Activated naive CD8-positive, alpha-beta T cell treated with anti-CD3 and anti-CD28 coated beads, Interleukin-2, amount 50 U/mL, for 16 hours (primary cell): ENCODE measurements around the gene GDF7.
"Not testable (repeated sequence)": the region's sequence is repeated elsewhere in the genome, so short reads cannot be mapped to it uniquely, and the experiment has no call there.

ENCODE experiments used
- DNase-seq: peaks from one replicate; pipeline ENCODE4 v3.0.0-alpha.2; 2020; ENCODE audit warnings: low read depth, low spot score

GDF7 gene

GRCh38 chr2:20698916-20699613 is 32.1 kb downstream of the GDF7 start:
- DNase-seq, result no peak

DNA sequence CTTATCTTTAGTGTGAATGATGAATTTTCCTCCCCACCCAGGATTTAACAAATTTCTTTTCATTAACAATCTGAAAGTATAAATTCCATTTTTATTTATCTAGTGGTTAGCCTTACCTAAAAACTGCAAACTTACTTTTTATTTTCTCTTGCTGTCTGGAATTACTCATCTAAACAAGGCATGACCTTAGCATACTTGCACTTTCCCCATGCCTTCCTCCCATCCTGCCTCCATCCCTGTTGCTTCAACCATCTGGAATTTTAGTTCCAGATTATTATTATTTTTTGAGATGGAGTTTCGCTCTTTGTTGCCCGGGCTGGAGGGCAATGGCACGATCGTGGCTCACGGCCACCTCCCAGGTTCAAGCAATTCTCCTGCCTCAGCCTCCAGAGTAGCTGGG is 35.6 kb downstream of the GDF7 start:
- DNase-seq, result no peak

DNA sequence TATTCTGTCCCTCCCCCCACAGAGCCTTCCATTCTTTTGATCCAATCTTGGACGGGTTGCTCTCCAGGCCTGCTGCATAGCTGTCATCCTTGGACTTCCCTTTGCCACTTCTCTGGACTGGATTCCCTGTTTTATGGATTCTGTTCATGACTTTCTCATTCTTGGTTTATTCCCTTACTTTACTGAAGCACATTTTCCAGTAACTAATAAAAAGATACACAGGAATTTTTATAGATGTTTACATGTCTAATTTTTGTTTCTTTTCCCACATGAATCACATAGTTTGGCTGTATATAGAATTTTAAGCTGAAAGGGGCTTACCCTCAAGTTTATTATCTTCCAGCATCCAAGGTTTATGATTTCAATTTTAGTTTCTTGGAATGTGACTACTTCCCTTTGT is 37.9 kb downstream of the GDF7 start:
- DNase-seq, result no peak

- DNase-seq, result no peak
These were observed 39.3 kb downstream of the GDF7 start for GRCh38 chr2:20706217-20706616.

DNA sequence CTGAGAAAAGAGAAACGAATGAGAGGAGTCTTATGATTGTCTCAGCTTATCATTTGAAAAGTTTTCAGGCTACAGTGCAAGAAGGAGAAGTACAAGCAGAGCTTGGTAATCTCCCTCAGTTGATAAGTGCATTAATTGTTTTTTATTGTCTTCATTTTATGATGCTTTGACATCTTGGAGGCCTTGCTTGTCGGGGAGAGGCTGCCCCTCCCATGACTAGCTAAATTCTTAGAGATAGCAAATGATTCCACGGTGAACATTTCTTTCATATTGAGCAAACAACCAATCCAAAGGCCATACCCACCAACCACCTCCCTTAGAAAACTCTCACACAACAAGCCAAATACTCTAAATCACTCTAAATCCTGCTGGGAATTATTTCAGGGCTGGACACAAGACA is 39.8 kb downstream of the GDF7 start:
- no peak for DNase-seq

DNA sequence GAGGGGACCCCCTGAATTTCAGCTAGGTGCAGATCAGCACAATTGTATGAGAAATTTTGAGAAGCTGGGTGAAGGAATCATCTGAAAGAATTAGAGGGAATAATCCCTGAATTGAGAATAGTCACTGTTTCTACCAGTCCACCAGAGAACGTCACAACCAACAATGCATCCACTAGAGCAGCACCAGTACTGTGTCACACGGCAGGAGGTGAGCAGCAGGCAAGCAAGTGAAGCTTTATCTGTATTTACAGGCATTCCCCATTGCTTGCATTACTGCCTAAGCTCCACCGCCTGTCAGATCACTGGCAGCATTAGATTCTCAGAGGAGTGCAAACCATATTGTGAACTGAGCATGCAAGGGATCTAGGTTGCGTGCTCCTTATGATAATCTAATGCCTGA is 40.7 kb downstream of the GDF7 start:
- DNase-seq, result no peak

DNA sequence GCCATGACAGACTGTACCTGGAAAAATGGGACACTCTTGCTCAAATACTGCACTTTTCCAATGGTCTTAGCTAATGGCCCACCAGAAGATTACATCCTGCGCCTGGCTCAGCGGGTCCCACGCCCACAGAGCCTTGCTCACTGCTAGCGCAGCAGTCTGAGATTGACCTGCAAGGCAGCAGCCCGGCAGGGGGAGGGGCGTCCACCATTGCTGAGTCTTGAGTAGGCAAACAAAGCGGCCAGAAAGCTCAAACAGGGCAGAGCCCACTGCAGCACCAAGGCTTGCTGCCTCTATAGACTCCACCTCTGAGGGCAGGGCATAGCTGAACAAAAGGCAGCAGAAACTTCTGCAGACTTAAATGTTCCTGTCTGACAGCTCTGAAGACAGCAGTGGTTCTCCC is 44.7 kb downstream of the GDF7 start:
- not testable (repeated sequence) for DNase-seq

DNA sequence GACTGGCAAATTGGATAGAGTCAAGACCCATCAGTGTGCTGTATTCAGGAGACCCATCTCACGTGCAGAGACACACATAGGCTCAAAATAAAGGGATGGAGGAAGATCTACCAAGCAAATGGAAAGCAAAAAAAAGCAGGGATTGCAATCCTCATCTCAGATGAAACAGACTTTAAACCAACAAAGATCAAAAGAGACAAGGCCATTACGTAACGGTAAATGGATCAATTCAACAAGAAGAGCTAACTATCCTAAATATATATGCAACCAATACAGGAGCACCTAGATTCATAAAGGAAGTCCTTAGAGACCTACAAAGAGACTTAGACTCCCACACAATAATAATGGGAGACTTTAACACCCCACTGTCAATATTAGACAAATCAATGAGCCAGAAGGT is 46.6 kb downstream of the GDF7 start:
- not testable (repeated sequence) for DNase-seq

- not testable (repeated sequence) for DNase-seq
These were observed 47.5 kb downstream of the GDF7 start for GRCh38 chr2:20714412-20714811.

GRCh38 chr2:20716164-20716563 is 49.2 kb downstream of the GDF7 start:
- not testable (repeated sequence) for DNase-seq

GRCh38 chr2:20717641-20718040 is 50.7 kb downstream of the GDF7 start:
- DNase-seq, result no peak

DNA sequence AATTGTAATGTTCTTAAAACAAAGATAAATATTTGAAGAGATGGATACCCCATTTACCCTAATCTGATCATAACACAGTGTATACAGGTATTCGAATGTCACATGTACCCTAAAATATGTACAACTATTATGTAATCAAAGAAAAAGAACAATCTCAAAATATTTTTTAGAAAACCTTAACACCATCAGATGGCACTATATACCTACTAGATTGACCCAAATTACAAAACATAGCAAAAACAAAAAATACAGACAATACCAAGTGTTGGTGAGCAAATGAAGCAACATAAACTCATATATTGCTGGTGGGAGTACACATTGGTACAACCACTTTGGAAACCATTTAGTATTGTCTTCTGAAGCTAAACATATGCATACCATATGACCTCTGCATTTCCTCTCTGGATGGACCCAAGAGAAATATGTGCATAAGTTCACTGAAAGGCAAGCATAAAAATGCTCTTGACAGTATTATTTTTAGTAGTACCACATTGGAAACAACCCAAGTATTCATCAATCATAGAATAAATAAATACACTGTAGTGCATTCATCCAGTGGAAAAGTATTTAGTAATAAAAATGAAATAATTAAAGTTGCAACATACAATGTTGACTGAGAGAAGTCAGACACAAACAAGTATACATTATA is 55.8 kb downstream of the GDF7 start:
- DNase-seq, result no peak

- no peak for DNase-seq
These were observed 56.6 kb downstream of the GDF7 start for GRCh38 chr2:20723543-20723942.

DNA sequence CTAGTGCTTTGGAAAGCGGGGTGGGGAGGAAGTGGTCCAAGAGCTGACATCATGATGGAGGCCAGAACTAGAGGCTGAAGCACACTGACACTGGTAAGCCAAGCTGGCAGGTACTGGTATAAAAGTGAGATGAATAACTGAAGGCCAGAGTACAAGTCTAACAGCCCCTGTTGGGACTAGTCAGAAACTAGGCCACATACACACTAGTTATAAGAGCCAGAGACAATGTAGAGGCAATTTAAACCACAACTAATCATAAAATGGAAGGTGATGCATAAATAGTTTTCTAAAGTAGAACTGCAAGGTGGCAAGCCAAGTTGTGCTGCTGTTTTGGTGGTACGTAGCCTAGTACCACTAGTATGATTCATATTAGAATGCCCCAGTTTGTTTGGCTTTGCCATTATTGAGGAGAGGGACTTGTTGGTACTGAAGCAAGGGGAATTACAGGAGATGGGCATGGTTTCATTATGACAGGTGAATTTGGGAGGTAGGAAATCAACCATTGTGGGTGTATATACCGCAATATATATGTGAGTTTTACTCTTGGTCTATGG is 57.6 kb downstream of the GDF7 start:
- DNase-seq, result no peak

- no peak for DNase-seq
These were observed 58.8 kb downstream of the GDF7 start for GRCh38 chr2:20725782-20726181.

GRCh38 chr2:20726913-20727312 is 60.0 kb downstream of the GDF7 start:
- DNase-seq, result no peak

DNA sequence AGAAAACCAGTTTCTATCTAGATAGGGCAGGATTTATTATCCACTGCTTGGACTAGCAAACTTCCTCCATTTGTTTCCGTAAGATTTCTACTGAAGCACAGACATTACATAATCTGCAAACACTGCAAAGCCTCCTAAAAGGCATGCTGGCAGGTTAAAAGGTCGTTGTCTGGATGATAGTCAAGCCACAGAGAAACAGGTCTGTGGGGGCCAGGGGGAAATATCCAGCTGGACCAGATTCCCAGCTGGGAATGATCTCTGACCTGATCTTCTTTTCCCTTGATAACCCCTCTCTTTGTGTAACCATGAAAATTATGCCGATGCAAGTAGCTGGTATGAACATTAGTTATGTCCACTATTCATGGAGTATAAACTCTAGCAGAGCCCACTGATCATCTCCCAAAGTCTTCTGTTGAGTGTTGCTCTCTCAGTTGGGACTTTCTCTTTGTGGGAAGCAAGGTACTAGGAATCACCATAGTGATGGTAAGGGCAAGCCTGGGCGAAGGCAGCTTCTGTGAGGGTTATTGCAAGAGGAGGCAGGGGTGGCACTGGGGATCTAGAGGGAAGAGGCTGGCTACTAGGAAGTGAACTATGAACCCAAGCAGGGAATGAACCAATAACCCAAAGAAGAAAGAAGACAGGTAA is 61.3 kb downstream of the GDF7 start:
- DNase-seq, result no peak
